Effector memory CD4-positive, alpha-beta T cell (primary cell): ENCODE data around the gene PIP4K2A.

ENCODE experiments used
- DNase-seq, 3 donors: peaks; one replicate each; pipeline ENCODE4 v3.0.0-alpha.2; 2020
- H3K27ac ChIP-seq: 2 replicates; pipeline ENCODE4 v1.7.0; 2013; ENCODE audit warnings: mild to moderate bottlenecking, low read length, moderate library complexity; ENCODE audit not compliant: insufficient read depth, poor library complexity, severe bottlenecking
- H3K27me3 ChIP-seq: replicated peaks from 2 replicates; pipeline ENCODE4 v1.7.0; 2013; ENCODE audit warnings: mild to moderate bottlenecking, low read length; ENCODE audit not compliant: insufficient read depth, control insufficient read depth, poor library complexity, severe bottlenecking
- H3K36me3 ChIP-seq: 2 replicates; pipeline ENCODE4 v1.7.0; 2013; ENCODE audit warnings: mild to moderate bottlenecking, low read length, moderate library complexity; ENCODE audit not compliant: control insufficient read depth, insufficient read depth
- H3K4me1 ChIP-seq: 2 replicates; pipeline ENCODE4 v1.7.0; 2013; ENCODE audit warnings: low read length, mild to moderate bottlenecking; ENCODE audit not compliant: control insufficient read depth, insufficient read depth, poor library complexity, severe bottlenecking
- H3K4me3 ChIP-seq: 2 replicates; pipeline ENCODE4 v1.7.0; 2013; ENCODE audit warnings: low read length, low read depth, mild to moderate bottlenecking; ENCODE audit not compliant: insufficient read depth, poor library complexity, severe bottlenecking
- H3K9me3 ChIP-seq: 2 replicates; pipeline ENCODE4 v1.7.0; 2013; ENCODE audit warnings: mild to moderate bottlenecking, low read length, moderate library complexity; ENCODE audit not compliant: control insufficient read depth

Gene PIP4K2A

GRCh38 chr10:22560096-22560912 lies 154.1 kb downstream of the PIP4K2A start:
- Histone ChIP-seq H3K27ac (no peak overlapping the region), H3K4me3 (no peak overlapping the region), H3K27me3 (no peaks in the 10 kb centered on the region), H3K36me3 (peaks cover 47% of the 10 kb centered on the region), H3K9me3 (no peaks in the 10 kb centered on the region), H3K4me1 (no peaks in the 10 kb centered on the region)
- DNase-seq = no peak

- H3K27me3 ChIP-seq = no peaks in the 10 kb centered on the region
- peaks cover 52% of the 10 kb centered on the region for H3K36me3 ChIP-seq
Measured at GRCh38 chr10:22557321-22557720, 157.1 kb downstream of the PIP4K2A start.

GRCh38 chr10:22556774-22557173 lies 157.6 kb downstream of the PIP4K2A start:
- Histone ChIP-seq H3K27ac (no peak overlapping the region), H3K9me3 (no peaks in the 10 kb centered on the region), H3K4me1 (no peaks in the 10 kb centered on the region), H3K27me3 (no peaks in the 10 kb centered on the region), H3K4me3 (no peak overlapping the region), H3K36me3 (peaks cover 51% of the 10 kb centered on the region)
- DNase-seq = no peak

More at GRCh38 chr10:22557321-22557720, 157.1 kb downstream of the PIP4K2A start:
- H3K9me3 ChIP-seq = no peaks in the 10 kb centered on the region
- no peak for DNase-seq
- no peak overlapping the region for H3K27ac ChIP-seq
- no peaks in the 10 kb centered on the region for H3K4me1 ChIP-seq
- no peak overlapping the region for H3K4me3 ChIP-seq

GRCh38 chr10:22554461-22555182 lies 159.8 kb downstream of the PIP4K2A start:
- no peaks in the 10 kb centered on the region for H3K9me3 ChIP-seq
- no peaks in the 10 kb centered on the region for H3K4me1 ChIP-seq
- peaks cover 56% of the 10 kb centered on the region for H3K36me3 ChIP-seq
- H3K27ac ChIP-seq = no peak overlapping the region
- no peak for DNase-seq
- H3K27me3 ChIP-seq = no peaks in the 10 kb centered on the region
- no peak overlapping the region for H3K4me3 ChIP-seq

- no peak overlapping the region for H3K27ac ChIP-seq
- no peaks in the 10 kb centered on the region for H3K27me3 ChIP-seq
- H3K4me1 ChIP-seq = no peaks in the 10 kb centered on the region
- no peak overlapping the region for H3K4me3 ChIP-seq
- H3K9me3 ChIP-seq = no peaks in the 10 kb centered on the region
- DNase-seq = no peak
- peaks cover 52% of the 10 kb centered on the region for H3K36me3 ChIP-seq
Measured at GRCh38 chr10:22553452-22553995, 160.9 kb downstream of the PIP4K2A start.

- Histone ChIP-seq H3K4me3 (no peak overlapping the region), H3K4me1 (no peaks in the 10 kb centered on the region), H3K9me3 (no peaks in the 10 kb centered on the region), H3K27ac (no peak overlapping the region), H3K36me3 (peaks cover 54% of the 10 kb centered on the region), H3K27me3 (no peaks in the 10 kb centered on the region)
- no peak for DNase-seq
Measured at GRCh38 chr10:22552888-22553378, 161.4 kb downstream of the PIP4K2A start.

- Histone ChIP-seq H3K4me1 (no peaks in the 10 kb centered on the region), H3K36me3 (peaks cover 65% of the 10 kb centered on the region), H3K4me3 (no peak overlapping the region), H3K9me3 (no peaks in the 10 kb centered on the region), H3K27me3 (no peaks in the 10 kb centered on the region), H3K27ac (no peak overlapping the region)
- no peak for DNase-seq
Measured at GRCh38 chr10:22551681-22552365, 162.6 kb downstream of the PIP4K2A start.

- Histone ChIP-seq H3K27me3 (no peaks in the 10 kb centered on the region), H3K27ac (no peak overlapping the region), H3K9me3 (no peaks in the 10 kb centered on the region), H3K36me3 (peaks cover 67% of the 10 kb centered on the region), H3K4me1 (no peaks in the 10 kb centered on the region), H3K4me3 (no peak overlapping the region)
- DNase-seq = peak; percentile 29 to 58 (median 38)
Measured at GRCh38 chr10:22550732-22551131, 163.6 kb downstream of the PIP4K2A start.

- H3K36me3 ChIP-seq = peaks cover 69% of the 10 kb centered on the region
- no peak overlapping the region for H3K27ac ChIP-seq
- H3K4me1 ChIP-seq = no peaks in the 10 kb centered on the region
- DNase-seq = no peak
- H3K9me3 ChIP-seq = no peaks in the 10 kb centered on the region
- no peaks in the 10 kb centered on the region for H3K27me3 ChIP-seq
- H3K4me3 ChIP-seq = no peak overlapping the region
Measured at GRCh38 chr10:22548344-22548743, 166.0 kb downstream of the PIP4K2A start.
